Measurements from ENCODE around the gene DYNC2H1. TPM values are rescaled to one million over a fixed set of nuclear protein-coding genes. Genes with fewer than 3 reads are reported as not detected.

Gene DYNC2H1
- total and polyA plus RNA-seq, 7 donors, result 0.46 to 29.1 (median 21.3) TPM

DNA sequence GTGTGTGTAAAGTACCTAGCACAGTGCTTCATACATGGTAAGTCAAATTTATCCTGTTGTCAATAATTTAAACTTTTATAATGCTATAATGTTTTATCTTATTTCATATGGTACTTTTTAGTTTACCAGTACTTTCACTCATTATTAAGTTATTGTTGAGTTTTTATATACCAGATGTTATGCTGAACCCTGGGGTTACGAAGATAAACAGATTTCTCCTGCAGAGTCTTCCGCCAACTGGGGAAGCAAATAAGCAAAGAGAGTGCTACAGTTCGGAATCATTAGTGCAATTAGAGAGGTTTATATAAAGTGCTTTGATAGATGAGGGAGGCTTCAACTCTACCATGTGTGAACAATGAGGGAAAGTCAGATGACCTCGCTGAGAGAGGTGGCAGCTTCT lies 362.3 kb downstream of the DYNC2H1 start:
- Histone ChIP-seq H3K4me3 (no peak overlapping the region), H3K27me3 (no peaks in the 10 kb centered on the region), H3K9me3 (no peaks in the 10 kb centered on the region), H3K36me3 (no peaks in the 10 kb centered on the region), H3K27ac (no peak overlapping the region), H3K4me1 (no peaks in the 10 kb centered on the region)
- 89% methylated on average over 4 of the region's 4 CpGs for WGBS, 2 donors
- intact Hi-C loops (cut with DNase I), result no loop called here
- TF ChIP-seq POLR2A (IDR thresholded peaks at IDR 0.05), result no peak
- no peak for TF ChIP-seq POLR2AphosphoS5 (IDR thresholded peaks at IDR 0.05)
- TF ChIP-seq, protein P1, sequence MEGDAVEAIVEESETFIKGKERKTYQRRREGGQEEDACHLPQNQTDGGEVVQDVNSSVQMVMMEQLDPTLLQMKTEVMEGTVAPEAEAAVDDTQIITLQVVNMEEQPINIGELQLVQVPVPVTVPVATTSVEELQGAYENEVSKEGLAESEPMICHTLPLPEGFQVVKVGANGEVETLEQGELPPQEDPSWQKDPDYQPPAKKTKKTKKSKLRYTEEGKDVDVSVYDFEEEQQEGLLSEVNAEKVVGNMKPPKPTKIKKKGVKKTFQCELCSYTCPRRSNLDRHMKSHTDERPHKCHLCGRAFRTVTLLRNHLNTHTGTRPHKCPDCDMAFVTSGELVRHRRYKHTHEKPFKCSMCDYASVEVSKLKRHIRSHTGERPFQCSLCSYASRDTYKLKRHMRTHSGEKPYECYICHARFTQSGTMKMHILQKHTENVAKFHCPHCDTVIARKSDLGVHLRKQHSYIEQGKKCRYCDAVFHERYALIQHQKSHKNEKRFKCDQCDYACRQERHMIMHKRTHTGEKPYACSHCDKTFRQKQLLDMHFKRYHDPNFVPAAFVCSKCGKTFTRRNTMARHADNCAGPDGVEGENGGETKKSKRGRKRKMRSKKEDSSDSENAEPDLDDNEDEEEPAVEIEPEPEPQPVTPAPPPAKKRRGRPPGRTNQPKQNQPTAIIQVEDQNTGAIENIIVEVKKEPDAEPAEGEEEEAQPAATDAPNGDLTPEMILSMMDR (IDR thresholded peaks at IDR 0.05), result no peak
- TF ChIP-seq EP300 (IDR thresholded peaks at IDR 0.05), result no peak
- no peak for DNase-seq

DNA sequence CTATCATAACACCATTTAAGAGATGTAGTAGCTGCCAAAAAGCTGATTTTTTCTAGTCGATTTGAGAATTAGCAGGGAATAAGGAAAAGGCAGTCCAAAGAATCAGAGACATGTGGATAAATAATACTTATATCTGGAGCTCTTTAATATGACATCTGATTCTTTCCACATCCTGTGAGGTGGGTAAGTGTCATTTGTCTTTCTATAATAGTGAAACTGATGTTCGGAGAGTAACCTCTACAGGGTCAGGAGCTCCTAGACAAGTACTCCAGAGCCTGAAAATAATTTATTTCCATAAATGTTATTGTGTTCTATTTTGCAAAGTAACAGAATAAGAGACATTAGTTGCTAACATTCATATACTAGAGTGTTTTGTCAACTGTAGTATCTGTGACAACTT lies 367.6 kb downstream of the DYNC2H1 start:
- DNase-seq, result no peak
- Histone ChIP-seq H3K36me3 (no peaks in the 10 kb centered on the region), H3K4me3 (no peak overlapping the region), H3K9me3 (no peaks in the 10 kb centered on the region), H3K27ac (no peak overlapping the region), H3K4me1 (no peaks in the 10 kb centered on the region), H3K27me3 (no peaks in the 10 kb centered on the region)
- WGBS, 2 donors, result 80 to 83% methylated on average over 2 of the region's 2 CpGs
- intact Hi-C loops (cut with DNase I), result no loop called here
- no peak for TF ChIP-seq EP300 (IDR thresholded peaks at IDR 0.05)
- TF ChIP-seq, protein P1 (IDR thresholded peaks at IDR 0.05), result no peak
- no peak for TF ChIP-seq POLR2A (IDR thresholded peaks at IDR 0.05)
- TF ChIP-seq POLR2AphosphoS5 (IDR thresholded peaks at IDR 0.05), result no peak

DNA sequence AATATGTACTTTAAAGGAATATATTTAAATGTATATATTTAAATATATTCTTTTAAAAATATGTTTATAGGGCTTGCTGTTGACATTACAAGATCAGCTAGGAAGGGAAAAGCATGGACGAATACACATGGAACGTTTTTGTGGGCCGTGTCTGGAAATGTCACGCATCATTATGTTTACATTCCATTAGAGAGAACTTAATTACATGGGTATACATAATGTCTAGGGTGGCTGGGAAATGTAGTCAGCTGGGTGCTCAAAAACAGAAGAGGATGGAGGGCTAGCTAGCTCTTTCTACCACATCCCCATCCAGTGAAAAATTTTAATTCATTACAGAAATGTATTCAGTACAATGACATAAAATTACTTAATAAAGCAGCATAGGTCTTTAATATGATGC lies 371.2 kb downstream of the DYNC2H1 start:
- no peaks in the 10 kb centered on the region for H3K36me3 ChIP-seq
- TF ChIP-seq, protein P1 (IDR thresholded peaks at IDR 0.05), result no peak
- intact Hi-C loops (cut with DNase I), result no loop called here
- no peak overlapping the region for H3K4me3 ChIP-seq
- 74 to 81% methylated on average over 4 of the region's 4 CpGs for WGBS, 2 donors
- DNase-seq, result no peak
- no peaks in the 10 kb centered on the region for H3K9me3 ChIP-seq
- no peak overlapping the region for H3K27ac ChIP-seq
- no peaks in the 10 kb centered on the region for H3K4me1 ChIP-seq
- H3K27me3 ChIP-seq, result no peaks in the 10 kb centered on the region

DNA sequence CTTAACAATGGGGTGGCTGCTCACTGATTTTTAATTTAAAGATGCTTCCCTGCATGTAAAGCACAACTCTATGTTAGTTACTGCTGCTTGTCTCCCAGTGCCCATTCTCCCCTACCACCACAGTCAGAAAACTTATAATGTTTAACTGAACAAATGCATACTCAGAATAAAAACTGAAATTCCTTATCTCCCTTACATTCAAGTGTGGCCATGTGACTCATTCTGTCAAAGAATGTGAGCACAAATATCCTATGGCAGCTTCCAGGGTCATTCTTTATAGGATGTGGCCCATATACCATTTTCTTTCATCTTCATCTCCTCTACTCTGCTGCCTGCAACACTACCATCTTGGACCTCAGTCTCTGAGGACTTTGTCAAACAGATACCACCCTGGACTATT lies 374.8 kb downstream of the DYNC2H1 start:
- no peak overlapping the region for H3K4me3 ChIP-seq
- no peak for DNase-seq
- intact Hi-C loops (cut with DNase I), result no loop called here
- H3K4me1 ChIP-seq, result no peaks in the 10 kb centered on the region
- no peak overlapping the region for H3K27ac ChIP-seq
- TF ChIP-seq POLR2A (IDR thresholded peaks at IDR 0.05) (no peak), POLR2AphosphoS5 (IDR thresholded peaks at IDR 0.05) (no peak), EP300 (IDR thresholded peaks at IDR 0.05) (no peak)
- TF ChIP-seq, protein P1 (IDR thresholded peaks at IDR 0.05), result no peak
- no peaks in the 10 kb centered on the region for H3K9me3 ChIP-seq
- H3K27me3 ChIP-seq, result no peaks in the 10 kb centered on the region
- no peaks in the 10 kb centered on the region for H3K36me3 ChIP-seq

DNA sequence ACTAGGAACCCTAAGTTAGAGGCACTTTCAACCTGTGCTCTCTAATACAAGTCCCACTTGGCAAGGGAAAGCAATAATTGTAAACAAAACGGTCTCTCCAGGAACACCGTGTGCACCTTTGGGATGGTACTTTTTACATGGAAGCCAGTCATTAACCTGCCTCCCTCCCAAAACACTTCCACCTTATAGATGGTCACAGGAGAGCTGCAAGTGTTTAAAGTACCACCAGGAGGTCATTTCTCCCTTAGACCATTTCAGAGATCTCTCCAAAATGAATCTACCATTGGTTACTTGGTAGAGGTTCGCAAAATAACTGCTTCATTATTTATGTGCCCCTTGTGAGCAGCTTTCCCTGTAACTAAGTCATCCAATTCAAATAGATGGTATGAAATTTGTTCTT lies 375.3 kb downstream of the DYNC2H1 start:
- intact Hi-C loops (cut with DNase I), result no loop called here

More for the DNA sequence above, 375.3 kb downstream of the DYNC2H1 start:
- H3K4me3 ChIP-seq, result no peak overlapping the region
- WGBS, 2 donors, result 87 to 94% methylated on average over 3 of the region's 3 CpGs
- H3K9me3 ChIP-seq, result no peaks in the 10 kb centered on the region
- no peaks in the 10 kb centered on the region for H3K36me3 ChIP-seq
- TF ChIP-seq EP300 (IDR thresholded peaks at IDR 0.05) (no peak), POLR2AphosphoS5 (IDR thresholded peaks at IDR 0.05) (no peak), POLR2A (IDR thresholded peaks at IDR 0.05) (no peak)
- TF ChIP-seq, protein P1 (IDR thresholded peaks at IDR 0.05), result no peak
- DNase-seq, result no peak
- no peak overlapping the region for H3K27ac ChIP-seq
- no peaks in the 10 kb centered on the region for H3K4me1 ChIP-seq
- no peaks in the 10 kb centered on the region for H3K27me3 ChIP-seq

Data from sigmoid colon (tissue), 7 donors.